IPS-15b (cell line): Measurements from ENCODE around the gene EHF.

Source experiments
- H3K27me3 ChIP-seq: one replicate; pipeline ENCODE4 v1.6.1; 2013; ENCODE audit warnings: low read length; ENCODE audit not compliant: control insufficient read depth, insufficient read depth
- H3K36me3 ChIP-seq: one replicate; pipeline ENCODE4 v1.6.1; 2013; ENCODE audit warnings: low read length; ENCODE audit not compliant: control insufficient read depth, insufficient read depth
- H3K4me1 ChIP-seq: one replicate; pipeline ENCODE4 v1.6.1; 2013; ENCODE audit warnings: mild to moderate bottlenecking, low read length; ENCODE audit not compliant: control insufficient read depth, insufficient read depth
- H3K4me3 ChIP-seq: one replicate; pipeline ENCODE4 v1.5.1; 2013; ENCODE audit warnings: low read depth, low read length
- H3K9ac ChIP-seq: one replicate; pipeline ENCODE4 v1.6.1; 2013; ENCODE audit warnings: low read depth, mild to moderate bottlenecking, low read length
- H3K9me3 ChIP-seq: one replicate; pipeline ENCODE4 v1.6.1; 2013; ENCODE audit warnings: mild to moderate bottlenecking, low read length; ENCODE audit not compliant: control insufficient read depth, insufficient read depth

EHF gene

GRCh38 chr11:34640050-34640923 is 19.4 kb downstream of the EHF start:
- Histone ChIP-seq H3K9ac (no peak overlapping the region), H3K27me3 (no peaks in the 10 kb centered on the region), H3K9me3 (no peaks in the 10 kb centered on the region), H3K36me3 (no peaks in the 10 kb centered on the region), H3K4me1 (no peaks in the 10 kb centered on the region), H3K4me3 (no peak overlapping the region)

GRCh38 chr11:34640924-34641275 is 20.0 kb downstream of the EHF start:
- Histone ChIP-seq H3K9ac (no peak overlapping the region), H3K4me1 (no peaks in the 10 kb centered on the region), H3K9me3 (no peaks in the 10 kb centered on the region), H3K36me3 (no peaks in the 10 kb centered on the region), H3K27me3 (no peaks in the 10 kb centered on the region), H3K4me3 (no peak overlapping the region)

- no peaks in the 10 kb centered on the region for H3K4me1 ChIP-seq
- no peaks in the 10 kb centered on the region for H3K36me3 ChIP-seq
- no peaks in the 10 kb centered on the region for H3K27me3 ChIP-seq
- no peaks in the 10 kb centered on the region for H3K9me3 ChIP-seq
- no peak overlapping the region for H3K4me3 ChIP-seq
- H3K9ac ChIP-seq = no peak overlapping the region
Measured at GRCh38 chr11:34641456-34641855, 20.6 kb downstream of the EHF start.

DNA sequence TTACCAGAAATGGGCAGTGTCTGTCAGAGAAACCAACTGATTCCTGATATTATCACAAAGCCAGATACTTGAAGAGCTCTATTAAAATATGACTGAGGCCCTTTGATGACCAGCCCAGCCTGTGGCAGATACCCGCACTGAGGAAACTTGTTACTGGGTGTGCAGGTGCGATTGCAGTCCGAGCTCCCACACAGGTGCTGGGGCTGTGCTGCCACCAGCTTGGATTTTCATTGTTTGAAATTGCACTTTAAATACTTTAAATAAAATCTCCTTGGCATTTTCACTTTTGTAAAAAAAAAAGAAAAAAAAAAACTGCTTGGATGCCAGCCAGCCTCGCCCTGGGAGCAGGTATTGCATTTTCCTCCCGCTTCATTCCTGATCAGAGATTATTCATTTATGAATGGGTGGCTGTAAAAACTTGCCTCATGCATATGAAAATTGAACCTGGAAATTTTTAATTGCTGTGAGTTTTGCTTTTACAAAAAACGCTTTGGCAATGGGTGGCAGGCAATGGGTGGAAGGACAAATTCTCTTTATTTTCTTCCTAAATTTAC is 21.2 kb downstream of the EHF start:
- no peak overlapping the region for H3K4me3 ChIP-seq
- no peaks in the 10 kb centered on the region for H3K27me3 ChIP-seq
- H3K9me3 ChIP-seq = no peaks in the 10 kb centered on the region
- H3K36me3 ChIP-seq = no peaks in the 10 kb centered on the region
- H3K4me1 ChIP-seq = no peaks in the 10 kb centered on the region
- no peak overlapping the region for H3K9ac ChIP-seq

DNA sequence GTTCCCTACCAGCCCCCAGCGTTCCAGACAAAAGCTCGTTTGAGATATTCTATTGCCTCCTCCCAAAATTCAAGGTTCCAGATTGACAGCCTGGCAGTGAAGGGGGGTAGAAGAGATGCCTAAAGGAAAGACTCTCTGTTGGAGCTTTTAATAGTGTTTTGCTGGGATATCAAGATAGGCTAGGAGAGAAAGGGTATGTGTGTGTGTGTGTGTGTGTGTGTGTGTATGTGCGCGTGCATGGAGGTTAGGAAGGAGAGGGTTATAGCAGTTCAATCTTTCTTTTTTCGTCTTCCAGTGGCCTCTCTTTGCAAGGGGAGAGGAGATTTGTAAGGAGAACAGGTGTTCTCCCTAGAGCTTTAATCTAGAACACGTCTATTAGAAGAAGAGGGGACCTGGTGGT is 22.0 kb downstream of the EHF start:
- Histone ChIP-seq H3K27me3 (no peaks in the 10 kb centered on the region), H3K9me3 (no peaks in the 10 kb centered on the region), H3K4me1 (no peaks in the 10 kb centered on the region), H3K36me3 (no peaks in the 10 kb centered on the region), H3K4me3 (no peak overlapping the region), H3K9ac (no peak overlapping the region)

- Histone ChIP-seq H3K4me1 (no peaks in the 10 kb centered on the region), H3K27me3 (no peaks in the 10 kb centered on the region), H3K9ac (no peak overlapping the region), H3K4me3 (no peak overlapping the region), H3K36me3 (no peaks in the 10 kb centered on the region), H3K9me3 (no peaks in the 10 kb centered on the region)
Measured at GRCh38 chr11:34643311-34643710, 22.4 kb downstream of the EHF start.

- Histone ChIP-seq H3K9me3 (no peaks in the 10 kb centered on the region), H3K27me3 (no peaks in the 10 kb centered on the region), H3K36me3 (no peaks in the 10 kb centered on the region), H3K4me3 (no peak overlapping the region), H3K9ac (no peak overlapping the region), H3K4me1 (no peaks in the 10 kb centered on the region)
Measured at GRCh38 chr11:34643846-34644245, 23.0 kb downstream of the EHF start.

DNA sequence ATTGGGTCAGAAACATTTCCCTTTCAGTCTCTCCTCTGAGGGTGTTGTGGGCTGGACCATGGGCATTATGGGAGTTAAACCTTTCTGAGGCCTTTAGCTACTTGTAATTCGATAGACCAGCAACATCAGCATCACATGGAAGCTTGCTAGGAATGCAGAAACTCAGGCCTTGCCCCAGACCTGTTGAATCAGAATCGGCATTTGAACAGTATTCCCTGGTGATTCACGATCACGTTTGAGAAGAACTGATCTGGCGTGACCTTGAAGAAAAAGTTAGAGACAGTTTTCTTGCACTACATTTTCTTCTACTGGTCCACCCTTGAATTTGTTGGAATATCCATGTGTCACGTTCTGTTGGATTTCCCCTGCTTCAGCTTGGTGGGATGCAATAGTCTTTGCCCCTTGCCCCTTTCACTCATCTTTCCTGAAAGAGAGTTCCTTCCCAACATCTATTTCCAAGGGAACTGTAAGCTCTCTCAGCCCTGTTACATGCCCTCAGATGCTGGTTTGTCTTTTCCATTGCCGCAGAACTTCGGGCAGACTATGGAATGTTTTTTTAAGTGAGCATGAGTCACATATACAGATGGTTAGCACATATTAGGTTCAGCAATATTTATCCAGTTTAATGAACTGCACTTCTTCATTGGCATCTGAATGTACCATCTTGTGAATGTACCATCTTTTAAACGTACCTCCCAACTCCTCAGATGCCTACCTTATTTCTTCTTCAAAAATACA is 23.9 kb downstream of the EHF start:
- Histone ChIP-seq H3K36me3 (no peaks in the 10 kb centered on the region), H3K9ac (no peak overlapping the region), H3K9me3 (no peaks in the 10 kb centered on the region), H3K4me3 (no peak overlapping the region), H3K27me3 (no peaks in the 10 kb centered on the region), H3K4me1 (no peaks in the 10 kb centered on the region)

DNA sequence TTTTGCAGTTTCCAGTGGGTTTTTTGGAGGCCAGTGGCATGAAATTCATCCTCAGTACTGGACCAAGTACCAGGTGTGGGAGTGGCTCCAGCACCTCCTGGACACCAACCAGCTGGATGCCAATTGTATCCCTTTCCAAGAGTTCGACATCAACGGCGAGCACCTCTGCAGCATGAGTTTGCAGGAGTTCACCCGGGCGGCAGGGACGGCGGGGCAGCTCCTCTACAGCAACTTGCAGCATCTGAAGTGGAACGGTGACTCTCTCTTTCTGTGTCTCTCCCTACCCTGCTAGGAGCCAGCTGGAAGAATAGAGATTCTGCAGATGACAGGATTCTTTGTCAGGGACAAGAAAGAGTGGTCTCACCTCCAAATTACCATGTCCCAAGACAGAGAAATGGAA is 25.5 kb downstream of the EHF start:
- Histone ChIP-seq H3K9ac (no peak overlapping the region), H3K36me3 (no peaks in the 10 kb centered on the region), H3K9me3 (no peaks in the 10 kb centered on the region), H3K4me3 (no peak overlapping the region), H3K27me3 (no peaks in the 10 kb centered on the region), H3K4me1 (no peaks in the 10 kb centered on the region)

GRCh38 chr11:34647131-34647530 is 26.2 kb downstream of the EHF start:
- no peak overlapping the region for H3K4me3 ChIP-seq
- H3K4me1 ChIP-seq = no peaks in the 10 kb centered on the region
- H3K36me3 ChIP-seq = no peaks in the 10 kb centered on the region
- no peaks in the 10 kb centered on the region for H3K27me3 ChIP-seq
- H3K9ac ChIP-seq = no peak overlapping the region
- H3K9me3 ChIP-seq = no peaks in the 10 kb centered on the region

GRCh38 chr11:34647532-34647931 is 26.6 kb downstream of the EHF start:
- Histone ChIP-seq H3K9ac (no peak overlapping the region), H3K4me3 (no peak overlapping the region), H3K27me3 (no peaks in the 10 kb centered on the region), H3K4me1 (no peaks in the 10 kb centered on the region), H3K9me3 (no peaks in the 10 kb centered on the region), H3K36me3 (no peaks in the 10 kb centered on the region)

DNA sequence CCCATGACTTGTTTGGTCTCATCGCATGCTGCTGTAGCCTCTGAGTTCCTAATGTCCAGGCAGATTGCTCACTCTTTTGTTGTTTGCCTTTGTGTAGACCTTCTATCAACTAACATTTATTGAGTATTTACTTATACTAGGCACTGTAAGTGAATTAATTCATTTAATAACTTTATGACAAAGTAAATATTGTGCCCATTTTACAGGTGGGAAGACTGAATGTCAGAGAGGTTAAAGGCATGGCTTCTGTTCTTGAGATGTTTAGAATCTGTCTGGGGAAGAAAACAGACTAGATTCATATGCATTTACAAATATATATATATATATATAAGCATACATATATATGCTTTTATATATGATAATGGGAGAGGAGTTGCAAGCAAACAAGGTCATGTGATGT is 27.1 kb downstream of the EHF start:
- H3K9me3 ChIP-seq = no peaks in the 10 kb centered on the region
- H3K27me3 ChIP-seq = no peaks in the 10 kb centered on the region
- no peaks in the 10 kb centered on the region for H3K4me1 ChIP-seq
- H3K9ac ChIP-seq = no peak overlapping the region
- no peaks in the 10 kb centered on the region for H3K36me3 ChIP-seq
- H3K4me3 ChIP-seq = no peak overlapping the region
